Measurements from ENCODE around the gene ERCC5. TPM values are rescaled to one million over a fixed set of nuclear protein-coding genes. Genes with fewer than 3 reads are reported as not detected.

Gene ERCC5
- total RNA-seq, 1 donor from 2014 or later, result 51.1 TPM

- no peak overlapping the region for H3K4me3 Mint-ChIP-seq (ENCODE audit: unreplicated experiment)
- H3K4me1 Mint-ChIP-seq (ENCODE audit: low read depth), result peaks cover 3% of the 10 kb centered on the region
- H3K9me3 Mint-ChIP-seq (ENCODE audit: low read depth), result no peaks in the 10 kb centered on the region
- no peak overlapping the region for H3K27ac Mint-ChIP-seq (ENCODE audit: unreplicated experiment)
- H3K27me3 Mint-ChIP-seq (ENCODE audit: low read depth), result no peaks in the 10 kb centered on the region
- H3K36me3 Mint-ChIP-seq (ENCODE audit: low read depth), result peaks cover 9% of the 10 kb centered on the region
- DNase-seq (ENCODE audit: low spot score), result no peak
- no peak for TF ChIP-seq CTCF (IDR thresholded peaks at IDR 0.05)
Observed at GRCh38 chr13:102881819-102882686, 36.2 kb downstream of the ERCC5 start.

- DNase-seq (ENCODE audit: low spot score), result no peak
- Mint-ChIP-seq H3K27ac (ENCODE audit: unreplicated experiment) (no peak overlapping the region), H3K4me3 (ENCODE audit: unreplicated experiment) (no peak overlapping the region), H3K4me1 (ENCODE audit: low read depth) (no peaks in the 10 kb centered on the region), H3K27me3 (ENCODE audit: low read depth) (no peaks in the 10 kb centered on the region), H3K9me3 (ENCODE audit: low read depth) (no peaks in the 10 kb centered on the region), H3K36me3 (ENCODE audit: low read depth) (peaks cover 1% of the 10 kb centered on the region)
- TF ChIP-seq CTCF (IDR thresholded peaks at IDR 0.05), result no peak
Observed at GRCh38 chr13:102892503-102892902, 46.7 kb downstream of the ERCC5 start.

GRCh38 chr13:102897371-102898138 is 51.7 kb downstream of the ERCC5 start:
- Mint-ChIP-seq H3K27me3 (ENCODE audit: low read depth) (no peaks in the 10 kb centered on the region), H3K36me3 (ENCODE audit: low read depth) (no peaks in the 10 kb centered on the region), H3K4me3 (ENCODE audit: unreplicated experiment) (no peak overlapping the region), H3K4me1 (ENCODE audit: low read depth) (no peaks in the 10 kb centered on the region), H3K27ac (ENCODE audit: unreplicated experiment) (peak overlapping the region; percentile 24), H3K9me3 (ENCODE audit: low read depth) (no peaks in the 10 kb centered on the region)
- DNase-seq (ENCODE audit: low spot score), result no peak
- TF ChIP-seq CTCF (IDR thresholded peaks at IDR 0.05), result no peak

- no peak overlapping the region for H3K4me3 Mint-ChIP-seq (ENCODE audit: unreplicated experiment)
- no peaks in the 10 kb centered on the region for H3K9me3 Mint-ChIP-seq (ENCODE audit: low read depth)
- DNase-seq (ENCODE audit: low spot score), result no peak
- no peaks in the 10 kb centered on the region for H3K36me3 Mint-ChIP-seq (ENCODE audit: low read depth)
- H3K4me1 Mint-ChIP-seq (ENCODE audit: low read depth), result no peaks in the 10 kb centered on the region
- H3K27ac Mint-ChIP-seq (ENCODE audit: unreplicated experiment), result no peak overlapping the region
- H3K27me3 Mint-ChIP-seq (ENCODE audit: low read depth), result no peaks in the 10 kb centered on the region
- no peak for TF ChIP-seq CTCF (IDR thresholded peaks at IDR 0.05)
Observed at GRCh38 chr13:102900193-102900608, 54.4 kb downstream of the ERCC5 start.

- TF ChIP-seq CTCF (IDR thresholded peaks at IDR 0.05), result no peak
- H3K27me3 Mint-ChIP-seq (ENCODE audit: low read depth), result no peaks in the 10 kb centered on the region
- no peaks in the 10 kb centered on the region for H3K4me1 Mint-ChIP-seq (ENCODE audit: low read depth)
- no peak for DNase-seq (ENCODE audit: low spot score)
- H3K9me3 Mint-ChIP-seq (ENCODE audit: low read depth), result no peaks in the 10 kb centered on the region
- H3K36me3 Mint-ChIP-seq (ENCODE audit: low read depth), result no peaks in the 10 kb centered on the region
- H3K27ac Mint-ChIP-seq (ENCODE audit: unreplicated experiment), result no peak overlapping the region
- no peak overlapping the region for H3K4me3 Mint-ChIP-seq (ENCODE audit: unreplicated experiment)
Observed at GRCh38 chr13:102901056-102901455, 55.2 kb downstream of the ERCC5 start.

All from chondrocyte (in vitro differentiated cells).